GM21529 (cell line): Measurements from ENCODE around the gene PRR35.

Source experiments
- ATAC-seq: cut with Tn5 transposase; IDR thresholded peaks from one replicate; pipeline ENCODE4 v1.9.1; 2021; ENCODE audit not compliant: unreplicated experiment

The PRR35 gene

DNA sequence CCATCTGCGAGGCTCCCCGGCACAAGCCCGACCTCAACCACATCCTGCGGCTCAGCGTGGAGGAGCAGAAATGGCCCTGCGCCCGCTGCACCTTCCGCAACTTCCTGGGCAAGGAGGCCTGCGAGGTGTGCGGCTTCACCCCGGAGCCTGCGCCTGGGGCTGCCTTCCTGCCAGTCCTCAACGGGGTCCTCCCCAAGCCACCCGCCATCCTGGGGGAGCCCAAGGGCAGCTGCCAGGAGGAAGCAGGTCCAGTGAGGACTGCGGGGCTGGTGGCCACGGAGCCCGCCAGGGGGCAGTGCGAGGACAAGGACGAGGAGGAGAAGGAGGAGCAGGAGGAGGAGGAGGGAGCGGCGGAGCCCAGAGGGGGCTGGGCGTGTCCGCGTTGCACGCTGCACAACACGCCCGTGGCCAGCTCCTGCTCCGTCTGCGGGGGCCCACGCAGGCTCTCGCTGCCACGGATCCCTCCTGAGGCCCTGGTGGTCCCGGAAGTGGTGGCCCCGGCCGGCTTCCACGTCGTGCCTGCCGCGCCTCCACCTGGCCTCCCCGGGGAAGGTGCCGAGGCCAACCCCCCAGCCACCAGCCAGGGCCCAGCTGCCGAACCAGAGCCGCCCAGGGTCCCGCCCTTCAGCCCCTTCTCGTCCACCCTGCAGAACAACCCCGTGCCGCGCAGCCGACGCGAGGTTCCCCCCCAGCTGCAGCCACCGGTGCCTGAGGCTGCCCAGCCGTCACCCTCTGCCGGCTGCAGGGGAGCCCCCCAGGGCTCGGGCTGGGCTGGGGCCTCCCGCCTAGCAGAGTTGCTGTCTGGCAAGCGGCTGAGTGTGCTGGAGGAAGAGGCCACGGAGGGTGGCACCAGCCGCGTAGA lies 13.1 kb upstream of the PRR35 start:
- ATAC-seq: no peak

DNA sequence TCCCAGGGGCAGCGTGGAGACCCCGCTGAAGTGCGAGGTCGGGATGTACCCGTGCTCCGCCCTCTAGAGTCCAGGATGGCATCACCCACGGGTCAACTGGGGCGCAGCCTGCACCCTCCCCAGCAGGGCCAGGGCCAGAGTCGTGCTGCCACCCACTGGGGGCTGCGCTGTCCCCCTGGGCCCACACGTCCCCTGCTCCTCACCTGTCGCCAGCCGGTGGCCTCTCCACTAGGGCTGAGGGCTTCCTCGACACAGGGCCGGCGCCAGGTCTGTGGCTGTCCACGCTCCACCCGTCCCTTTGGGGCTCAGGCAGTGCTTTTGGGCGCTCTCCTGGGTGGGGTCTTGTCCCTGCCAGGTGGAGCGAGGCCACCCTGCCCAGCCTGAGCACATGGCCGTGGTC lies 11.6 kb upstream of the PRR35 start:
- no peak for ATAC-seq

DNA sequence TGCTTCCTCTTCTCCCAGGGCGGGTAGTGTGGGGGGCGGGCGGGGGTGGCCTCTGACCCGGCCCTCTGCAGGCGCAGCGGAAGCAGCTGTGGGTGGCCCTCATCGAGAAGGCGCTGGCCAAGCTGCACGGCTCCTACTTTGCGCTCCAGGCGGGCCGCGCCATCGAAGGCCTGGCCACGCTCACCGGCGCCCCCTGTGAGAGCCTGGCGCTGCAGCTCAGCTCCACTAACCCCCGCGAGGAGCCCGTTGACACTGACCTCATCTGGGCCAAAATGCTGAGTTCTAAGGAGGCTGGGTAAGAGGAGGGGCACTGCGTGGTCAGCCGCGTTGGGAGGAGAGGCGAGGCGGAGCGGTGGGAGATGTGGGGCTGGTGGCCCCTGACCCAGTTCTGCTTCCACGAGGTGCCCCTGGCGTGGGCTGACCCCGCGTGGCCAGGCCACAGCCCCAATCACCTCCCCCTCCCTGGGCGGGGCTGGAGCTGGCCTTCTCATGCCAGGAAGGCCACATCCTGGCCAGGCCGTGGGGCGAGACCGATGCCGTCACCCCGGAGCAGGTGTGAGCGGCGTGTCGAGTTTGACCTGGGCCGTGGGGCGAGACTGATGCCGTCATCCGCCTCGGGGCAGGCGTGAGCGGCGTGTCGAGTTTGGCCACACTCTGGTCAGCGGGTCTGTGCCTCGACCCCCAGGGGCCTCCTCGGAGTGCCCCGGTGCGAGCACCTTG lies 10.5 kb upstream of the PRR35 start:
- no peak for ATAC-seq

DNA sequence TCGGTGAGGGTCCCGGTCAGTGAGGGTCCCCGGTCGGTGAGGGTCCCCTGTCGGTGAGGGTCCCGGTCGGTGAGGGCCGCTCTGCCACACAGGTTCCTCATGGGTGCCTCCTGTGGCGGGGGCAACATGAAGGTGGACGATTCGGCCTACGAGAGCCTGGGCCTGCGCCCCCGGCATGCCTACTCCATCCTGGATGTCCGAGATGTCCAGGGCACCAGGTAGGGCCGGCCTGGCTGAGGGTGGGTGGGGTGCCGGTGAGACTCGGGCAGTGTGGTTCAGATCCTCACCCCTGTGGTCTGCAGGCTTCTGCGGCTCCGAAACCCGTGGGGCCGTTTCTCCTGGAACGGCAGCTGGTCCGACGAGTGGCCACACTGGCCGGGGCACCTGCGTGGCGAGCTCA lies 9.0 kb upstream of the PRR35 start:
- no peak for ATAC-seq

DNA sequence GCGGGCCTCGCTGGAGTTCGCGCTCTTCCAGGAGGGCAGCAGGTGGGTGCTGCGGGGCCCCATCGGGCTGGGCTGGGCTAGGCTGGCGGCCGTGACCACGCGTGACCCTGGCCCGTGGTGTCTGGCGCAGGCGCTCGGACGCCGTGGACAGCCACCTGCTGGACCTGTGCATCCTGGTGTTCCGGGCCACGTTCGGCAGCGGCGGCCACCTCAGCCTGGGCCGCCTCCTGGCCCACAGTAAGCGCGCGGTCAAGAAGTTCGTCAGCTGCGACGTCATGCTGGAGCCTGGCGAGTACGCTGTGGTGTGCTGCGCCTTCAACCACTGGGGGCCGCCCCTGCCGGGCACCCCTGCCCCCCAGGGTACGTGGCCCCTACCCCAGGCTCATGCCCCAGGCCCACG lies 8.0 kb upstream of the PRR35 start:
- no peak for ATAC-seq

DNA sequence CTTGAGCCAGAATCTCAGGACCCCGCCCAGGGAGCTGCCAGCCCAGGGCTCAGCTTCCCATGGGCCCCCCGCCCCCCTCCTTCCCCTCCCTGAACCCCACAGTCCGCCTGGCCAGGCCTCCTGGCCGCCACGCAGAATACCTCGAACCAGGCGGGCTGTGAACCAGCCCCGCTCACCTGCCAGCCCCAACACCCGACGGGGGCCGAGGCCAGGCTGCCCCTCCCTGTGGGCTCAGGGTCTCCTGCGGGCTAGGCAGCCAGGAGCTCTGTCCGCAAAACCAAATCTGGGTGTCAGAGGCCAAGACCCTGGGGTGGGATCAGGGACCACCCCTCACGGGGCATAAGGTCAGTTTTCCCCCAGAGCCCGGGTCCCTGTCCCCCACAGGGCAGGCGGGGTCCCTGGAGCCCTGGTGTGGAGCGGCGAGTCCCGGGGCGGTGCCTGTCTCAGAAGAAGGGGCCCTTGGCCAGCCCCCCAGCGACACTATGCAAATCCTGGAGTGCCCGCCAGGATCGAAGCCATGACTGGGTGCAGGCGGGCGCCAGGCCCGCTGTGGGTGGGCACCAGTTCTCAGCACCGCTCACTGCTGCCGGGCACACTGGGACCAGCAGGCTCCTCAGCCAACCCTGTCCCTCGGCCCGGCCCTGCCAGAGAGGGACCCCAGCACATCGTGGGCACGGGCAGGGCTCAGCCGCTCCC lies 6.4 kb upstream of the PRR35 start:
- no peak for ATAC-seq

DNA sequence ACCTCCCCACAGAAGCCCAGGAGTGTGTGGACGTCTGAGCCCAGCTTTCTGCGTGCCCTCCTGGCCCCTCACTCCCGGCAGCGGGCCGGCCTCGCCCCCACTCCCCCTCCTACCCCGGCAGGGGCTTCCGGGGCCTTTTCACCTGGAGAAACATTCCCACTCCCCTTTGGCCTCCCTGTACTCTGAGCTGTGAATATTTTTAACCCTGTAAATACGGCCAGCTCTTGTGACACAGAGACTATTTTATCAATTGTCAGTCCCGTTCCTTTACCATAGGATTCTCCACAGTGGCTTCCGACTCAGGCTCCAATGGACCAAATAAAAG lies 5.9 kb upstream of the PRR35 start:
- no peak for ATAC-seq

DNA sequence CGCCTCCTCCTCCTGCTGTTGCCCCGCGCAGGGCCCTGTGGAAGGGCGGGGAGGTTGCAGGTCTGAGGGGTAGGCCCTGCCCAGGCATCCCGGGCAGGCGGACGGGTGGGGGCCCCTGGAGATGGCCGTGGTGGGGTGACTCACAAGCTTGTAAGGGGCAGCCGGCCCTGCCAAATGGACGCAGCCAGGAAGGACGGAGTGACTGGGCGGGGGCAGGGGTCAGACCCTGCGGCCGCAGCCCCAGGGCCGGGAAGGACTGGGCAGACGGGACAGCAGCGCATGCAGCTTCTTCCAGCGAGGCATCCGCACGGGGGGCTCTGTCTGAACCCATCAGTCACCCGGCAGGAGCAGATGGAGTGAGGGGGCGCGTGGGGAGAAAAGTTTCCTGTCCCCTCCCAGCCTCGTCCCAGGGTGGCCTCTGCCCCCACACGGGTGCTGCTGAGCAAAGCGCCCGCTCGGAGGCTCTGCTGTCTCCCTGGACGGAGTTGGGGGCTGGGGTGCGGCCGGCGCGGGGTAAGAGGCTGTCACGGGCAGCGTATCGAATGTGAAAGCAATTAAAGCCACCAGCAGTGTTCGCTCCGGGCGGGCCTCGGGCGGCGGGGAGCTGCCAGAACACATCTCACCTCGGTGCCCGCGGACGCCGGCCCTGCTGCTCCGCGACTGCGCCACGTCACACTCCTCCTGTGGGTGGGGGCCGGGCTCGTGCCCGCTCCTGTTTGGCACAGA lies 5.4 kb upstream of the PRR35 start:
- ATAC-seq: no peak

DNA sequence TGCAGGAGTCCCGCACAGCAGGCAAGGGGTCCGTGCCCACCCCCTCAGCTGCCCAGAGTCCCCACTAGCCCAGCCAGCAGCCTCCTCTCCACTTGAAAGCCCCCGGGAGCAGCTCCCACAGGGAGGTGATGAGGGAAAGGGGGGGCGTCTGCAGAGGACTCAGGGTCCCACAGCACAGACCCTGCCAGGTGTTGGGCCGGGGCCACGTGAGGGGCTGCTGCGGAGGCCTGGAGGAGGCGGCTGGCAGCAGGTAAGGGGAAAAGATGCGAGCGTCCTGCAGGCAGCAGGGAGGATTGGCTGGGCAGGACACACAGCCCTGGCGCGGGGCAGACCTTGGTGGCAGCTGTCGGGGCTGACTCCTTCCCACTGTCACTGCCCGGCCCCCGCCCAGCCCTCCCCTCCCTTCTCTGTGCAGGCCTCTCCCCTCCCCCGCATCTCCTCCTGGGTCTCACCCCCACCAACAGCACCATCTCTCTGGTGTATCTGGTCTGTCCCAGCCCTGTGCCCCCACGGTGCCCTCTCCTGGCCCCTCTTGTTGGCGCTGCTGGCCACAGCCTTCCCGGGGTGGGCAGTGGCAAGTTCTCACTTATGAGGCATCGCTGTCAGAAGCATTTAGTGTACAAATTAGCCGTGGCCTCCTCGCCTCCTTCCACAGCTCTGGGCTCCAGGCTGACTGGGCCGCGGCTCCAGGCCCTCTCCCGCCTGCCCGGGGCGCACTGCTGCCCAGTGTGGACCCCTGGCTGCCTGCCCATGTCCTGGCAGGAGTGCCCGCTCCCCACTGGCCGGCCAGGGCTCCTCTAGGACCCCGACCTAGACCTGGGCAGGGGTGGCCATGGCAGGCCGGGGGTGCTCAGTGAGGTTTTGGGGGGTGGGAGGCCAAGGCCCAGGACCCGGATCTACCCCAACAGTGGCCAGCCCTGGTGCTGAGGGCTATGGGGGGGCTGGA lies 4.4 kb upstream of the PRR35 start:
- no peak for ATAC-seq

DNA sequence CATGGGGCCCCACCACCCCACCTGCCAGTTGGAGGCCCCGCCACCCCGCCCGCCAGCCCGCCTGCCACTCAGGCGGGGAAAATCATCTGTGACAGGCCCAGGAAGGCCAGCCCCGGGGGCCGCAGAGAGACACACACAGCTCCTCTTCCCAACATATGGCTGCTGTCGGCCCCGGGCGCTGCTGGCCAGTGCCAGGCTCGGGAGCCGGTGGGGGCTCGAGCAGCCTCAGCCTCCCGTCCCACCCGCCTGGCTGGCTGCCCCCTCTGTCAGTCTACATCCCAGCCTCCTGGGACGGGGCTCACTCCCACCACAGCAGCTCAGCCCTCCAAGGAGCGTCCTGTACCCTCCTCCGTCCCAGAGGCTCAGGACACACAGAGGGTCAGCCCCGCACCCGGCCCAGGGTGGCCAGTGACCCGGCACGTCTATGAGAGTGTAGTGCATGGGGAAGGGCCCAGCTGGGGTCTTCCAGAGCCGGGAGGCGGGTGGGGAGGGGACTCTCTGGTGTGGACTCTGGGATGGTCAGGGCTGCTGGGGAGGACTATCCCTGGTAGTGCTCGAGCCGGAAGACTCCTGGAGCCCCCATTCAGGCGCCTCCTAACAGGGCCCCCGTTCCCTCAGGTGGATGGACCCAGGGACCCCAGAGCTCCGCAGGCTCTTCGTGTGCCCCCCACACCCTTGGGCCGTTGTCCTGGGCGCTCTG lies 3.6 kb upstream of the PRR35 start:
- ATAC-seq: no peak

DNA sequence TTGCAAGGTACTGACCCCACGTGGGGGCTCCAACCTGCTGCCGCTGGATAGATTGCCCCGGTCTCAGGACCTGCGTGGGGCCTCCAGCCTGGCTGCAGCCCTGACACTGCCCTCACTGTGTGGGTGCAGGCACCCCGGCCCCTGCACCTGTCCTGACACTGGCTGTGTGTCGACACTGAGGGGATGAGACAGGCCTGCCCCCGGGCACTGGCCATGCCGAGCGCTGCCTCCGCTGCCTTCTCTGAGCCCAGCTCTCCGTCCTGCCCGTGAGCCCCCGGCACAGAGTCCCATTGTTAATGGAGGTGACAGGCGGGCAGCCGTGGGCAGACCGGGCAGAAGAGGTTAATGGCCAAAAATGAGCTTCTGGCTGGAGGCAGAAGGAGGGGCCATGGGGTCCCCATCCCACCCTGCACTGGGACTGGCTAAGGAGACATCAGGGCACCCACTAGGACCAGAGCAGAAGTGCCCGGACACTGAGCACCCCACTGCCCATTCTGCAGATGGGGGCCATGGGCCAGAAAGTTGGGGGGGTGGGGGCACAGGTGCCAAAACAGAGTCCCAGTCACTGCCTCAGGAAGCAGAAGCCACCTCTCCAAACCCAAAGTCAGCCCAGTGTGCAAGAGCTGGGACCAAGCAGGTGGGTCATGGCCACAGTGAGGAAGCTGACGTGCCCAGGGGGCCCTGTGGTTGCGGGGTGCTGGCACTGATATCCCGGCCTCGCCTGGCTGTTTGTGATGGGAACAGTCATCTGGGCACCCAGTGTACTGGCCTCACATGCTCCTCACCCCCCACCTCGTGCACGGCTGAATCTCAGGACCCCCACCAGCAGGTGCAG lies 2.5 kb upstream of the PRR35 start:
- no peak for ATAC-seq

DNA sequence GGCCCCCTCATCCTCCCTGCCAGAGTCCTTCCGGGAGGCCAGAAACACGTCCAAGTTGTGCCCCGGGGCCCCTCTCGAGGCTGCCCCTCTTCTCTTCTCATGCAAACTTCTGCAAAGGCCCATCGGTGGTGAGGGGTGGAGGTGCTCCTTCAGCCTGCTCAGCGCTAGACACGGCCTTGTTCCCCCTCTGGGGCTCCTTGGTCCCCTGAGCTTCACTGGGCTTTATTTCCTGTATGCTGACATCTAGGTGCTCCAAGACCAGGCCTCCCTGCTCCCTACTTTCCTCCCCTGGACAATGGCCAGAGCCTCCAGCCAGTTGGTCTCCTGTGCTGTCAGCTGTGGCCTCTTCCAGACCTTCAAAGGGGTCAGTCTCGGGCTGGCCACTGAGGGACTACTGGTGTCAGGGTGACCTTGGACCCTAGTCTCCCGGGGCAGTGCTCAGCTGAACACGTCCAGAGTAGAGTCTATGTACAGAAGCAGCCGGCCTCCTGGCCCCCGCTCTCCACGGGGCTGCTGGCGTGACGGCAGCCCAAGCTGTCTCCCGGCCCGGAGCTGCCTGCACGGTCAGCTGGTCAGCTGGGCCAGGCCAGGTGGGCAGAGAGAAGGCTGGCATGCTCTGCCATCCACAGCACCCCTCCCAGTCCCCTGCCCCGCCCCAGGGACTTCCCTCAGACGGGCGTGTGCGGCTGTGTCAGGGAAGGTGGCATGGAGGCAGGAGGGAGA lies 1.7 kb upstream of the PRR35 start:
- ATAC-seq: no peak

DNA sequence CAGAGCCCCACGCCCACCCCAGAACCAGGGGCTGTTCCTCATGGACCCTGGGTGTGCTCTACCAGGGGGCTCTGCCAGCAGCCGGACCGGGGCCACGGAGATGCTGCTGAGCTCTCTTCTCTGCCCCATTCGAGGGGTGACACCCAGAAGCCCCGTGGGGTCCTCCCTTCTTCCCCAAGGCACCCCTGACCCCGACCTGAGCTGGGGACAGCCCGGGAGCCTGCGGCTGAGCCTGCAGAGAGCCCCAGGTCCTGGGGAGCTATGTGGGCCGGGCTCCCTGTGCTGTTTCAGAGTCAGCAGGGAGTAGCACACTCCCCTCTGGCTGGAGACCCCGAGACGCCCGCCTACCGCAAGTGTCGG lies 1.2 kb upstream of the PRR35 start:
- no peak for ATAC-seq

DNA sequence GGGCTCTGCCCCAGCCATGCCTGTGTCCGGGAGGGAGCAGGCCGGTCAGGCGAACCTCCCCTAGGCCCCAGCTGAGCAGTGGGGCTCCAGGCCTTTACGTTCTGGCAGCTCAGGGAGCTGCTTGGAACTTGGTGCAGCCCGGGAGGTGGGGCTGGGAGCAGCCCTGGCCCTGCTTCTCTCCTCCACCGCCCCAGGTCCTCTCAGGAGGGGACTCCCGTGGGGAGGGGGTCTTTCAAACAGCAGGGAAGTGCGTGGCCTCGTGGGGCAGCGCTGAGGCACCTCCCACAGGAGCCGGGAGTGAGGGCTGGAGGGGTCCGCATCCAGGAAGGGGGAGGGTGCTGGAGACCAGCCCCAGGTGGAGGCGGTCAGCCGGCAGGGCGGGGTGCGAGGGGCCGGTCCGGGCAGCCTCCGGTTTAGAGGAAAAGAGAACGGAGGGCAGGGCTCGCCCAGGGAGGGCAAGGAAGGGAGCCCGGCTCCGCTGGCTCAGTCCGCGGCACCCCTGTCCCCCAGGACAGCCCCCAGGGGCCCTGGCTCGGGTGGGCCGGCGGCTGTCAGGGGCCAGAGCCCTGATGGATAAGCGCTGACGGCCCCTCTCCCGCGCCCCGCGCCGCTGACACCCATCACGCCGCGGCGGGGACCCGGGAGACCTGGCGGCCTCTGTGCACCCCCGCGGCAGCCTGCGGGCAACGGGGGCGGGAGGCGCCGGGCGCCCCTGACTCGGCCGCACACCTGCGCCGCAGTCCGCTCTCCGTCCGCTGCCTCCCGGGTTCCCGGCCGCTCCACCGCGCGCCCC lies 587 bp upstream of the PRR35 start:
- ATAC-seq: no peak

DNA sequence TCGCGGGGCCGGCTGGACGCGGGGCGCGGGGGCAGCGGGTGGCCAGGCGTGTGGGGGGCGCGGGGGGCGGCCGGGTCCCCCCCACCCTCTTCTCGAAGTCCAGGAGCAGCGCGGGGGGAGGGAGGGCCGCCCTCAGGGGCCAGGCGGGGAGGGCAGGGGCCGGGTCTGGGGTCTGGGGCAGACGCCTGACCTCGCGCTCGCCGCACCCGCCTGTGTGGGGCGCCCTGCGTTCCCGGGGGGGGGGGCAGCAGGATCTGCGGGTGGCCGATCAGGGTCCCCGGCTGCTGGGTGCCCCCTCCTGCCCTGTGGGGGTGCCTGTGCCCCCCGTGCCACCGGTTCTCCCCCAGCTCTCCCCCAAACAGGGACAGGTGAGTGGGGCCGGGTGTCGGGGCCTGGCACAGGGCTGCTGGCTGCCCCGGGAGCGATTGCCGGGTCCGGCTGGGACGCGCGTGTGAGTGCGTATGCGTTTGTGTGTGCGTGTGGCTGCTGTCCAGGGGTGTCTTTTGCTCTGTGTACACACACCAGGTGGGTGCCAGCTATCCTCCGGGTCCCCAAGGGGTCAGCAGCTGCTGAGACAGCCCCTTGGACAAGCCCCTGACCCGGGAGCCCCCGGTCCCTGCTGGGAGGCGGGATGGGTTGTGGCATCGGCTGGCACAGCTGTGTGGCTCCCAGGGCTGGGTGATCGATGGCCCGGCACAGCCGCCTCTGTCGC lies 663 bp downstream of the PRR35 start:
- no peak for ATAC-seq

DNA sequence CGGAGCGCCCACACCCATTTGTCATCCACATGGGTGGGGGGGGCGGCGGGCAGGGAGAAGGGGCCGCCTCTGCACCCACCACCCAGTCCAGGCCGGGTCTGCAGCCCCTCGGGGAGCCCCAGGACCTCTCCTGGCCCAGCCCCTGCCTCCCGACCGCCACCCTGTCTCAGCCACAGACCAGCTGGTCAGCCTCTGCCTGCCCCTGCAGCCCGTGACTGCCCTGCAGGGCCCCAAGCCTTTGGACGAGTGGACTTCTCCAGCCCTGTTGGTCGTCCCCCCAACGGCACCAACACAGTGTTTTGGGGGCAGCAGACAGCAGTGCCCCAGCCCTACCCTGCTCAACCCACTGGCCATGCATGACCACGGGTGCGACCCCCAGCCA lies 1.2 kb downstream of the PRR35 start:
- no peak for ATAC-seq
